Measurements from ENCODE around the gene LETM1. TPM values are rescaled to one million over a fixed set of nuclear protein-coding genes. Genes with fewer than 3 reads are reported as not detected.

The LETM1 gene
- total RNA-seq, 4 donors from 2014 or later: 93.3 to 151 (median 121) TPM

DNA sequence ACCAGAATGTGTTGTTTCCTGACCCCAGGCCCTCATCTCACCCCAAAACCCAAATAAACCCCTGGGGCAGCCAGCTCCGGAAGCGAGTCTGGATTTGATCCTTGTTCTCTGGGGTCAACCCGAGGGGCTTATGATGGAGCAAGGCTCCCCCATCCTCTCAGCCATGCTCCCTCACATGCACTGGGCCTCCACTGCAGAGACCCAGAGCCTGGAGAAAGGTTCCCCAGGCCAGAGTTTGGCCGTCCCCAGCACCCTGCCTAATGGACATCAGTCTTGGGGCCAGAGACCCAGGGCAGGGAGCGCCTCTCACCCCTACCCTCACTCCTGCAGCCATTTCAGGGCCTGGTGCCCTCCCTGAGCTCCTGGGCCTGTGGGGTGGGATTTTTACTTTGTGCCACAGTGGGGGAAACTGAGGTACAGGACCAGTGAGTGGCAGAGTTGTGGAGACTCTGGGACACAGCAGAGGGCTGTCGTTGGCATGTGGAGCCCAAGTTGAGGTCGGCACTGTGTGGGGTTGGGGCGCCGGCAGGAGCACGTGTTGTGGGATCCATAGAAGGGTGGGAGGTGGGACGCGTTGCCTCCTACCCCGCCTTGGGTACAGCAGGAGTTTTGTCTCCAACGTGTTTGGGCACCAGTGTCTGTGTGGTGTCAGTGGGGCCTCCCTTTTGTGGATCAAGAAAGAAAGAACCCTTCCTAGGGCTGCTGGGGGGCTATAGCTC, 59.3 kb downstream of the LETM1 start:
- Histone ChIP-seq H3K9me3 (no peaks in the 10 kb centered on the region), H3K4me3 (peak overlapping the region in 2 of 4 donors; percentile 74 to 88), H3K27me3 (peaks cover 0 to 18% of the 10 kb centered on the region in 2 donors), H3K27ac (peak overlapping the region in 3 of 4 donors; percentile 75 to 94 (median 85)), H3K36me3 (peaks cover 0 to 2% (median 0%) of the 10 kb centered on the region in 3 donors), H3K4me1 (peaks cover 12 to 59% (median 19%) of the 10 kb centered on the region in 4 donors)
- no peak for DNase-seq
- TF ChIP-seq POLR2A (IDR thresholded peaks at IDR 0.05): no peak

DNA sequence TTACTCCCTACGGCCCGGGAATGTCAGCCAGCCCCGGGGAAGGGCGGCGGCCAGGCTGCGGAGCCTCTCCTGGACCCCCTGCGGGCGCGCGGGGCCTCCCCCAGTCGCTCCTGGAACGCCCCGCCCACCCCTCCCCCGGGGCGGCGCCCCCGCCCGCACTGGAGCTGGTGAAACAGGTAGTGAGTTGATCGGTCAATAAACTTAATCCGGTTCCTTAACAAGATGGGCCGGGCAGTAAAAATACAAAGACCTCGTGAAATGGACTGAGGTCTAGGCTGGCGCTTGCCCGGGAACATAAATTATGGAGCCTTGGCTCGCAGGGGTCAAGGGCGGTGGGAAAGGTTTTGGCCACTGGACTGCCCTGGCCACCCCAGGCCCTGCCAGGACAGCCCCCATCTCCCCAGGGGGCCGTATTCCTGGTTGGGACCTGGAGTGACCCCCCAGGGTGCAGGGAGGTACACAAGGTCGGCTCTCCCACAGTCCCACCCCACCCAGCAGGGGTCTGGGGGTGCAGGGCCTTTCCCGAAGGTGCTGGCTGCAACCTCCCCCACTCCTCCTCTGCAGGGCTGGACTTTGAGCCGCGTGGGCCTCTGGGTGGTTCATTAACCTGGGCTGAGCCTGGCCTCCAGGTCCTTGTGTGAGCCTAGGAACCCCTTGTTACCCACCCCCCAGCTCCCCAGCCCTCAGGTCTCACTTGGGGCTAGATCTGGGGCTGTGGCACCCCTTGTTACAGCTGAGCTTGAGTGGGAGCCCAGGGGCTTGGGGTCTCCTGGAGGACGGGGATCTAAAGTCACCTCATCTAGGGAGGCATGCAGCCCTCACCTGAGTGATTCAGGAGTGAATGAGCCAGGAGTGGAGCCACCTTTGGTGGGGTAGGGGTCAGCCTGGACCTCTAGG, 60.4 kb downstream of the LETM1 start:
- Histone ChIP-seq H3K4me3 (peak overlapping the region; percentile 46 to 88 (median 66)), H3K36me3 (no peaks in the 10 kb centered on the region), H3K27me3 (peaks cover 0 to 18% of the 10 kb centered on the region in 2 donors), H3K4me1 (peaks cover 12 to 59% (median 19%) of the 10 kb centered on the region in 4 donors), H3K9me3 (no peaks in the 10 kb centered on the region), H3K27ac (peak overlapping the region in 3 of 4 donors; percentile 75 to 94 (median 85))
- TF ChIP-seq POLR2A (IDR thresholded peaks at IDR 0.05): peak in 1 of 2 donors; percentile 54
- TF ChIP-seq, protein P1, sequence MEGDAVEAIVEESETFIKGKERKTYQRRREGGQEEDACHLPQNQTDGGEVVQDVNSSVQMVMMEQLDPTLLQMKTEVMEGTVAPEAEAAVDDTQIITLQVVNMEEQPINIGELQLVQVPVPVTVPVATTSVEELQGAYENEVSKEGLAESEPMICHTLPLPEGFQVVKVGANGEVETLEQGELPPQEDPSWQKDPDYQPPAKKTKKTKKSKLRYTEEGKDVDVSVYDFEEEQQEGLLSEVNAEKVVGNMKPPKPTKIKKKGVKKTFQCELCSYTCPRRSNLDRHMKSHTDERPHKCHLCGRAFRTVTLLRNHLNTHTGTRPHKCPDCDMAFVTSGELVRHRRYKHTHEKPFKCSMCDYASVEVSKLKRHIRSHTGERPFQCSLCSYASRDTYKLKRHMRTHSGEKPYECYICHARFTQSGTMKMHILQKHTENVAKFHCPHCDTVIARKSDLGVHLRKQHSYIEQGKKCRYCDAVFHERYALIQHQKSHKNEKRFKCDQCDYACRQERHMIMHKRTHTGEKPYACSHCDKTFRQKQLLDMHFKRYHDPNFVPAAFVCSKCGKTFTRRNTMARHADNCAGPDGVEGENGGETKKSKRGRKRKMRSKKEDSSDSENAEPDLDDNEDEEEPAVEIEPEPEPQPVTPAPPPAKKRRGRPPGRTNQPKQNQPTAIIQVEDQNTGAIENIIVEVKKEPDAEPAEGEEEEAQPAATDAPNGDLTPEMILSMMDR (IDR thresholded peaks at IDR 0.05): no peak
- DNase-seq: peak in 2 of 3 donors; percentile 79 to 90

DNA sequence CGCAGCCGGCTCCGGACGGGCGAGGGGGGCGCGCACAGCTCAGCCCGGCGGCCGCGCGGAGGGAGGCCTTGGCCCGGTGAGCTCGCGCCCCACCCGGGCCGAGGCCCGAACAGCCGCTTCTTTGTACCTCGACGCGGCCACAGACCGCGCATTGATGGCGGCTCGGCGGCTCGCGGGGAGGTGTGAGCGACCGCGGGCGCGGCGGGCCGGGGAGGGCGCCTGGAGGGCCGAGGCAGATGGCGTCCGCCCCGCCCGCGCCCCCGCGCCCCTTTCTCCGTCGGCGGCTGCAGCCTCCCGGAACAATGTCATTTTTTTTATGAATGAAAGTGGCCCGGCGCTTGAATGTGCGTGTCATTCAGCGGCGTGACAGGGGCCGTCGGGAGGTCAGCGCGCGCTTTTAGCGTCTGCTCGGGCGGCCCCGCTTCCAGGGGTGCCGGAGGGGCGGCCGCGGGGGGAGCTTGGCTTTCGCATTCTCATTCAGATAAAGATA, 61.1 kb downstream of the LETM1 start:
- peaks cover 0 to 18% of the 10 kb centered on the region in 2 donors for H3K27me3 ChIP-seq

DNA sequence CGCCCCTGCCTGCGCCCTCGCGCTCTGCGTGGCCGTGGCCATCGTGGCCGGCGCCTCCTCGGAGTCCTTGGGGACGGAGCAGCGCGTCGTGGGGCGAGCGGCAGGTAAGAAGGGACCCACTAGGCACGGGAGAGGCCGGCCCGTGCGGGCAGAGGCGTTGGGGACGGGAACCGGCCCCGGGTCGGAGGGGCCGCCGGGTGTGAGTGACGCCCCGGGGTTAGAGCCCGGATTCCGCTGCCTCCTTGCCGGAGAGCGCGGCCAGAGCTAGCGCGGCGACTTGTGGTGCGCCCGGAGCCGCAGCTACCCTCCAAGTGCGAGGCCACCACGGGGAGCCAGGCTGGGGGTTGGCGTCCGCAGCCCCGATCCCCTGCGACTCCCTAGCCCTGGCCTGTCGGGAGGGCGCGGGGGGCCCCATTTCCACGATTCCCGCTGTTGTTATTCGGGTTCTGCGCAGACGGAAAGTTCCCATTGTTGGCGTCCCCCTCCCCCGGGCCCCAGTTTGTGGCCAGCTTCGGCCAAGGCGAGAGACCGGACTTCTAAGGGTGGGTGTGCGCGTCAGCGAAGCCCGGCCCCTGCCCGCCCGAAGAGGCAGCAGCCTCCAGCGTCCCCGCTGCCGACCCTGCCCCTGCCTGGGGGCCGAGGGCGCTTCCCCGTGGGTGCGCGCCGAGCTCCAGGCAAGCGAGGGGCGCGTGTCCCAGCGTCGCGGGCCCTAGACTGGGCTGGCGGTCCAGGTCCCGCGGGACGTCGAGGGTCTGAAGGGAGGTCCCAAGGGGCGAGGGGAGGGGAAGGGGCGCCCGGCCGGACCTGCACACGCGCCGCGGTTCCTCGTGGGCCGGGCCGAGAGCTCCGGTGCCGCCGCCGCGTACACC, 61.8 kb downstream of the LETM1 start:
- Histone ChIP-seq H3K4me3 (peak overlapping the region; percentile 46 to 88 (median 66)), H3K4me1 (peaks cover 9 to 51% (median 19%) of the 10 kb centered on the region in 4 donors), H3K9me3 (no peaks in the 10 kb centered on the region), H3K36me3 (no peaks in the 10 kb centered on the region), H3K27ac (peak overlapping the region in 3 of 4 donors; percentile 75 to 94 (median 85)), H3K27me3 (peaks cover 0 to 18% of the 10 kb centered on the region in 2 donors)
- peak in 1 of 3 donors; percentile 63 for DNase-seq
- no peak for TF ChIP-seq POLR2A (IDR thresholded peaks at IDR 0.05)

More for the DNA sequence above, 61.1 kb downstream of the LETM1 start:
- Histone ChIP-seq H3K4me3 (peak overlapping the region; percentile 46 to 88 (median 66)), H3K9me3 (no peaks in the 10 kb centered on the region), H3K4me1 (peaks cover 12 to 55% (median 19%) of the 10 kb centered on the region in 4 donors), H3K36me3 (no peaks in the 10 kb centered on the region), H3K27ac (peak overlapping the region in 3 of 4 donors; percentile 75 to 94 (median 85))
- TF ChIP-seq, protein P1 (IDR thresholded peaks at IDR 0.05): no peak
- no peak for TF ChIP-seq POLR2A (IDR thresholded peaks at IDR 0.05)
- no peak for DNase-seq

DNA sequence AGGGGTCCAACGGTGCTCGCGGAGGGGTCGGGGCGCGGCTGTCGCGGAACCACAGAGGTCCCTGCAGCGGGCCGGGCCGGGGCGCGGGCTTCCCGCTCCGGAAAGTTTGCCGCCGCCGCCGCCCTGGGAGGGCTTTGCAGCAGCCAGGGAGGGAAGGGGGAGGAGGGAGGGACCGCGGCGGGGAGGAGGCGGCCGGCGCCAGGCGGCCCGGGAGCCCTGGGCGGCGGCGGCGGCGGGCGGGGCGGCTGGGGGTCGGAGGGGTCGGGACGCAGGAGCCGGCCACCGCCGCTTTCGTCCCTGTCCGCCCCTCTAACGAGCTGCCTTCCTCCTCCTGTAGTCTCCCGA, 62.5 kb downstream of the LETM1 start:
- no peak for TF ChIP-seq POLR2A (IDR thresholded peaks at IDR 0.05)
- TF ChIP-seq, protein P1 (IDR thresholded peaks at IDR 0.05): no peak
- peak in 2 of 3 donors; percentile 61 to 79 for DNase-seq
- H3K27me3 ChIP-seq: peaks cover 0 to 18% of the 10 kb centered on the region in 2 donors
- H3K4me3 ChIP-seq: peak overlapping the region; percentile 46 to 88 (median 66)
- H3K9me3 ChIP-seq: no peaks in the 10 kb centered on the region
- peak overlapping the region in 3 of 4 donors; percentile 53 to 94 (median 85) for H3K27ac ChIP-seq
- peaks cover 8 to 43% (median 19%) of the 10 kb centered on the region in 4 donors for H3K4me1 ChIP-seq
- no peaks in the 10 kb centered on the region for H3K36me3 ChIP-seq
